Measurements from ENCODE around the gene ENTR1.

The ENTR1 gene

DNA sequence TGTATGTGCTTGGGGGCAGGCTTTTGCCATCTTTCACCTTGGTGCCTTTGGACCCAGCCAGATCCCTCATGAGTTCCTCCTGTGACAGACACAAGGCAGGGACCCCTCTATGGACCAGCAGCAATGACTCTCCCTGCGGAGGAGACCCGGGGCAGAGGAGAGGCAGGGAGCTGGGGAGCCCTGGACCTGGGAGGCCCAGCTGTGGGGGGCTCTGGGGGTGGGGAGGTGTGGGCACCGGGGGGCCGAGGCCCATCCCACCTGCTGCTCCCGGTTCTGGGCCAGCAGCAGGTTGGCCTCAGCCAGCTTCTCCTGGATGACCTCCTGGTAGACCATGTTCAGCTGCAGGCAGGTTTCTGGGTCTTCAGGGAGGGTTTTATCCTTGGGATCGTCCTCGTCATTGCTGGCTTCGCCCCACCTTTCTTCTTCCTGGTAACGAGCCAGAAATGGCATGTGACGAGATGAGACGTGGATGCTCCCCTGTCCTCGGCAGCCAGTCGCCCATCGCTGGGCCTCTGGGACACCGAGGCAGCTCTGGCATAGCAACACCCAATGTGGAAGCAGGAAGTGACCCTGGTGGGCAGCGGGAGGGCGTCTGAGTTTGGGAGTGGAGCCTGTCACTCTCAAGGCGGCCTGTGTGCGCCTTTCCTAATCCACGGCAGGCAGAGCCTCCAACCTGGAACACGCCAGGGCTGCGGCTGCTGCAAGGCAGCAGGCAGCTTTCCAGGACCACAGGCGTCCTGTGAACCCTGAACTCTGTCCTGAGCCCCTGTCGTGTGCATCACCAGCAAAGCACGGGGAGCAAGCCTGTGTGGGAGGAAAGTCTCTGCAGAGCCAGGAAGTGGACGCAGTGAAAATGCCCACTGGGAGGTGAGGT is 14.8 kb downstream of the ENTR1 start:
- no peak for DNase-seq

DNA sequence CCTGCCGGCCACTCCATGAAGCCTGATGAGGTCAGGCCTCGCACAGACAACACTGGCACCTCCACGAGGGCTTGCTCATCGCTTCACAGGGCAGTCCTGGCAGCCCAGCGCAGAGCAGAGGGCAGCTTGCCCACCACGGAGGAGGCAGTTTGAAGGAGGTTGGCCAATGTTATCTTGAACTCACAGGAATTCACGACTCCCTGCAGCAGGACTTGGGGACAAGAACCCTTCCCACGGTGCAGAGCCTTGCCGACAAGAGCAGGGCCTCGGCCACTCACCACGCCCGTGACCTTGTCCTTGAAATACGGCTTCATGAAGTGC is 15.4 kb downstream of the ENTR1 start:
- no peak for DNase-seq

DNA sequence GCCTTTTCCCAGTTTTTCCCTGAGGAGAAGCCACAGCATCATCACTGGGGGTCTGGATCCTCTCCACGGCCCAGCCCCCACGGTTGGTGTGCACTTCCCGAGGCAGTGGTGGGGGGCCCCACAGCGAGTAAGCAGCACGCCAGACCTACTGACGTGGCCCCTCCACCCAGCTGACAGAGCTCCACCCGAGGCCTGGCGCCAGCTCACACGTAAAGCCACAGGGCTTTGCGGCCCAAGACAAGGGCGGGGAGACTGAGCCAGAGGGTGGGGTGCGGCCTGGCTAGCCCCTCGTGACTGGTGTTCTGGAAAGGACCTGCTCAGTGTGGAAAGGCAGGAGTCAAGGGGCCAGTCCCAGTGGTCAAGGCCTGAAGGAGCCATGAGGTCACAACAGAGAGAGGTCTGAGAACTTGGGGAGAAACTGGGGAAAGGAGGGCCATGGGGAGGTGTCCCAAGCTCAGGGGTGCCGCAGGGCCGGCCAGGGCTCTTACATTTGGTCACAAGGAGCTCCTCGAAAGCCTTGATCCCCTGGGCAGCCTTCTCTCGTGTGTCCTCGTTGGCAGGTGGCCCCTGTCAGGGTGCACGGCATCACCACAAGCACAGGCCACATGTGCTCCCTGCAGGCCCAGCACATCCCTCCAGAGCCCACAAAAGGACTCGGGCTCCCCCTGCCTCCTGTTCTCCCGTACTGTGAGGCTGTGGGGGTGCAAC is 15.9 kb downstream of the ENTR1 start:
- no peak for DNase-seq

DNA sequence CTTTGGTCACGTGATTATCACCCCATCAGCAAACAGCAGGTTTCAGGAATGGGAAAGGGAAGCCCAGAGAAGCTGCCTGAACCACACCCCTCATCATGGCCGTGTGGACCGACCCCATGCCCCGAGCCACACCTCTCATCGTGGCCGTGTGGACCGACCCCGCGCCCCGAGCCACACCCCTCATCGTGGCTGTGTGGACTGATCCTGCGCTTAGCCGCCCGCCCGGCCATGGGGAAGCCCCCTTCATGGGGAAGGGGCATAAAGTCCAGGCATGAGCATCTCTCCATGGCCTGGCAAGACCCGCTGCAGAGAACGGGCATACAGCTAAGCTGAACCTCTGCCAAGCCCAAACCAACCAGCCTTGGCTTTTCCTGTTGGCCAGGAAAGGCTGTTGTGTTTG is 16.9 kb downstream of the ENTR1 start:
- no peak for DNase-seq

DNA sequence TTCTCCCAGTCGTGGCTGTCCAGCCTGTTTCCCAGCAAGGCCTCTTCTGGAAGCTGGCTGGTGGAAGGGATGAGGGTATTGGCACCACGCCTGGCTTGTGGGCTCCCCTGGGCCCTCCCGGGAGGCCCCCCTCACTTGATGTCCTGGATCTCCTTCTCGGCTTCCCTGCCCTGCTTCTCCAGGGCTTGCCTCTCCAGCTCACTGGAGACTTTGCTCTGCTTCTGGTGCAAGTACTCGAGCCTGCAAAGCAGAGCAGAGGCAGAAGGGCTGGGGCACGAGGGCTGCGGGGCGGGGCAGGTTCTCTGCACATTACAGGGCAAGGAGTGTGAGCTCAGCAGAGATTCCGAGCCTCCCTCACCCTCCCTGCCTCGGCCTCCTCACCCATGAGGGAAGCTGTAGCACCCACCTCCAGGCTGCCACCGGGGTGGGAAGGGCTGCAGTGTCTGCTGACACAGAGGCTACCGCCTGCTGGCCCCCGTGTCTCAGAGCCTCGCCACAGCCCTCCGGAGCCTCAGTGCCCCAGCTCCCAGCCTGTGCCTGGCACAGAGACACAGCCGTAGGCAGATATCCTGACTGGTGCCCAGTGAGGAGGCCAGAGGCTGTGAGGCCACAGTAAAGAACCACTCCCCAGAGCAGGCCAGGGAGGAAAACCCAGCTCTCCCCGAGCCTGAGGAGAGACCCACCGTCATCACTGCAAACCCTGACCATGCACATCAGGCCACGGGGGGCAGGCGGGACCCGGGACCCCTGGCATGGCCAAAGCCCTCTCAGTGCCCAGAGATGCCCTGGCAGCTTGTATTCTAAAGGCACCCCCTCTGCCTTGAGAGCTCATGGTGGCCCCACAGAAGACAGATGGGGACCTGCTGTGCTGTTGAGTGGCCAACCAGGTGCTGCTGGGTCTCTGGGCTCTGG is 17.6 kb downstream of the ENTR1 start:
- DNase-seq, result no peak

DNA sequence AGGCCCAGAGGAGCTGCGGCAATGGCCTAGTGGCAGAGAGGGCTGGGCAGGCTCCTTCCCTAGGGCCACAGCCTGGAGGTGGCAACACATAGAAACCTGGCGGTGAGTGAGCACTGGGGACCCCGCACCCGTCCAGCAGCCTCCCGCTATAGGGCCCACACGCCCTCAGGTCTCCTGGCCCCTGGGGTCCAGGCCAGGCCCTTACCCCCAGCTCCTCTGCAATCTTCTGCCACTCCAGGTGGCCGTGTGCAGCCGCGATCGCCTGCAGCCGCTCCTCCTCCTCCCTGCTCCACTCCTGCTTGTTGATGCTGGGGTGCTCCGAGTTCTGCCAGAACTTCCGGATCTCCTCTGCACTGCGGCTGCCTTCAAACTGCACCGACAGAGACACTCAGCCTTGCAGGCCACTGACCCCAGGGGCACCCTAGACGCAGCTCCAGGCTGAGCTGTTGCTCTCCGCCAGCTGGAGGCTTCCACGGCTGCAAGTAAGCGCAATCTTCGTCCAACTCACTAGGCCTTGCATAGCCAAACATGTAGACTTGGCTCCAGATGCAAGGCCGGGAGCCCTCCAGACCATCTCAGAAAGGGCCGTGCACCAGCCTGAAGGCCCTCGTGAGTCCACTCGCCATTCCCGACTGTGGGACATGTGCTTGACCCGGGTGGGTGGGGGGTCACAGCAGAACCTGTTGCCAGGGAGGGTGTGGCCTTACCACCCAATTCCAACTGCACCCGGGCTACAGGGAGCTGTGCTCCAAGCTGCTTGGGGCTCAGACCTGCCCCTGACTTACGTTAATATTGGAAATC is 18.5 kb downstream of the ENTR1 start:
- no peak for DNase-seq

DNA sequence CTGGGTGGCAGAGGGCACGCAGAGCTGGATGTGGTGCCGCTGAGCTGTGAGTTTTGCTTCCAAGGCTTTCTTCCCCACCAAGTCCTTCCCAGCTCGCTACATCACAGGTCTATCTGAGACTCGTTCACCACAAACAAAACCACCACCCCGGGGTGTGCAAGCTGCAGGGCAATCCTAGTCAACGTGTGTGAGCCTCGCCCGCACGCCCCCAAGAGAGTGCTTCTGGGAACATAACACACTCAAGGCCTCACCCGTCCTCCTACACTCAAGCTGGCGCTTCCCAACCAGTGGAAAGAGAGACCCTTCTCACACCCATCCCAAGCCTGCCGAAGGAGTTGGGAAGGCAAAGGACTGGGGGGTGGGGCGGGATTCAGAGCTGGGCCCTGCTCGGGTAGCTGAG is 21.0 kb downstream of the ENTR1 start:
- no peak for DNase-seq

DNA sequence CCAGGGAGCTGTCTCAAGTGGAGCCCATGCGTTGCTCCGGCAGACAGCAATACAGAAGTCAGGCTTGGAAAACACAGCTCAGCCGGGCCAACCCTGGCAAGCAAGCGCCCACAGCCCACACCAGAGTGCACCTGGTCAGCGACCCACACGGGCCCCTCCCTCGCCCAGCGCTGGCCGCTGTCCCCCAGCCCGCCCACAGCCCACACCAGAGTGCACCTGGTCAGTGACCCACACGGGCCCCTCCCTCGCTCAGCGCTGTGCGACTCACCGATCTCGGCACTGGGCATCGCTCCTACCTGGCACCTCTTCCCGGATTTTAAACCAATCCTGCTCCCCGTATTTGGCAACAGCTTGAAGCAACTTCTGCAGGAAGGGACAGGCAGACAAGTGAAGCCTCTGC is 23.2 kb downstream of the ENTR1 start:
- DNase-seq, result no peak

DNA sequence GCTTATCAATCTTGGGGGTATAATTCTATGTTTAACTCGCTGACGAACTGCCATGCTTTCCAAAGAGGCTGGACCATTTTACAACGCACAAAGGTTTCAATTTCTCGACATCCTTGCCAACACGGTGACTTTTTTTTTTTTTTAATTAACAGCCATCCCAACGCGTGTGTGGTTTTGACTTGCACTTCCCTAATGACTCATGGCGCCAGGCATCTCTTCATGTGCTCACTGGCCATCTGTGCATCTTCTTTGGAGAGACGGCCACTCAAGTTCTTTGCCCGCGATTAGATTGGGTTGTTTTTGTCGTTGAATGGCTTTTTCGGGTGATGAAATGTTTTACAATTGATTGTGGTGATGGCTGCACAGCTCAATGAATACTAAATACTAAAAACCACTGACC is 24.4 kb downstream of the ENTR1 start:
- no peak for DNase-seq

DNA sequence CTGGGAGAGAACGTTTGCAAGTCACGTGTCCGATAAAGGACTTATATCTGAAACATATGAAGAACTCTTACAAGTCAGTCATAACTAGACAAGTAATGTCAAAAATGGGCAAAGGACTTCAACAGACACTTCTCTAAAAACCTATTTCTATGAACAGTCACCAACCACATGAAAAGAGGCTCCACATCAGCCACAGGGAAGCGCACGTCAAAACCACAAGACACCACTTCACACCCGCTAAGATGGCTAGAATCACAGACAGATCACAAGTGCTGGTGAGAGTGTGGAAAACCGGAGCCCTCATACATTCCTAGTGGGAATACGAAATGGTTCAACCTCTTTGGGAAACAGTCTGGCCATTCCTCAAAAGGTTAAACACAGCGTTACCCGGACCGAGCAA is 25.4 kb downstream of the ENTR1 start:
- DNase-seq, result no peak

DNA sequence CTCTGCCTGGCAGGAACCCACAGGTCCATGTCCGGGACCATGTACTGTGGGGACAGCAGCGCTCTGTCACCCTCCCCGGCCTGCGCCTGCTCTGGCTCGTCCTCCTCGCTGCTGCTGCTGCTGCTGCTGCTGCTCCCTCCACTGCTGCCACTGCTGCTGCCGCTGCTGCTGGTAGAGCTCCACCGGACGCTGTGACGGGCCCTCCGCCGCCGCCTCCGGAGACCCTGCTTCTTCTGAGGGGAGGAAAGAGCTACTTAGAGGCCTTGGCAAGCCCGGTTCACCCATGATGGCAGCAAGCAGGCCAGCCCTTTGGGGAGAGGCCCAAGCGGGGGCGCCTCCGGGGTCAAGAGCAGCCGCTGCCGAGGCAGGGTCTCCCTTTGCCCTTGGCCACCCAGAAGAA is 27.0 kb downstream of the ENTR1 start:
- no peak for DNase-seq

DNA sequence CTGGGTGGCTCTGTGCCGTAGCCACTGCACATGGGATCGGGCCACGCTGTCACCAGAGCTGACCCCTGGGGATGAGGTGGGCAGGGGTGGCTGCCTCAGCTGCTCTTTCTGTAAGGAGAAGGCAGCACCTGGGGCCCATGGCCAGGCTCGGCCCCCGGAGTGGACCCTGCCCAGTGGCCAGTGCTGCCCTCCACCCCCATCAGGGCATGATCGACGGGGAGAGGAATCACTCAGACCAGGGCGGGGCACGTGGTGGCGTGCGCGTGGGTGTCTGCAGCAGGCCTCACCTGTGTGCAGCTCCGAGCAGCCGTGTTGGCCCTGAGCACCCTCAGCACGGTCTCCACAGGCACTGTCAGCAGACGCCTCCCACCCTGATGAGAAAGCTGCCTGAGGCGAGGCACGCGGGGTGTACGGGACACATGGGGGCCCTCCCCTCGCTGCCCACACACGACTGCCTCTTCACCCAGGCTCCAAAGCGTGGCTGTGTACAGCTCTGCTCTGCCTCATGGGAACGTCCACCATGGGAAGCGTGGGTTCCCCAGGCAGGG is 28.4 kb downstream of the ENTR1 start:
- no peak for DNase-seq

DNA sequence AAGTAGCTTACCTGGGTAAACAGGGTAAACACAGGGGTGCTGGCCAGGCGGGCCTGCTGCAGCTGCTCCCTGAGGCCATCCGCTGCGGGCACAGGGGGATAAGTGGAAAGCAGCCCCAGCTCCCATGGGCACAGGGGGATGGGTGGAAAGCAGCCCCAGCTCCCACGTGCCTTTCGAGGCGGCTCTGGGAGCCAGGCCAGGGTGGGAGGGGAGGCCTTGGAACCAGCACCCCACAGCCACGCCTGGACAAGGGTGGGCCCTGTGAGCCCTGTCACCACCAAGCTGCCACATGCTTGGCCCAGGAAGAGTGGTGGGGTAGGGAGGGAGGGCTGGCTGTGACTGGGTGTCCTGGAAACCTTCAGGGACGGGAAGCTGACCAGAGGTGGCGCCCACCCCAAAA is 29.1 kb downstream of the ENTR1 start:
- DNase-seq, result no peak

DNA sequence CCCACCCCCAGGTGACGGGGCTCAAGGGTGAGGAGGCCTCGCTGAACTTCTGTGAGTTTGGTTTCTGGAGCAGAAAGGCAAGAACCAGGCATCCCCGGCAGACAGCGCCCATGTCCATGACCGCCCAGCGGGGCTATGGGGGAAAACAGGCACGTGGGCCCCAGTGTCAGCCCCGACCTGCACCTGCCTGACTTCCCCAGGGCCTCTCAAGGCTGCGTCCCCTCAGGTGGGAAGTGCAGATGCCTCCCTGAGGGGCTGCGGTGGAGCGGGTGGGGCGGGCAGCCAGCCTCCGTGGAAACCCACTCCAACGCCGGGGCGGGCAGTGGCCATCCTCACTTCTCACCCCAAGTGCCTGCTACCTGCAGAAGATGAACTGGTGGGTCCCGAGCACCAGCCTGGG is 30.0 kb downstream of the ENTR1 start:
- no peak for DNase-seq

DNA sequence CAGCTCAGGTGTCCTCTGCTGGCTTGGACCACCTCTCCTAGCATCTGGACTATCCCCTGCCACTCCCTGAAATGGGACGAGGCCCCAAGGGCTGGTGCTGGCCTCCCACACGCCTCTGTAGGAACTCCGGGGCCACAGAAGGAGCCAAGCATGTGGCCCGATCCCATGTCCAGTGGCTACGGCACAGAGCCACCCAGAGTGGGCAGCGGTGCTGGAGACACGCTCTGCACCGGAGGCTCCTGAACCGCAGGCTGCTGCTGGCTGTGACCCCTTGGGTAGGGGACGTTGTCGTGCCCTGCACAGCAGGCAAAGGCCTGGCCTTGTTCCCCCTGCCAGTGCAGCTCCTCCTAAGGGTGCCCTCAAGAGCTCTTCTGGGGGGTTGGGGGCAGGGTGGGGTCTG is 30.5 kb downstream of the ENTR1 start:
- DNase-seq, result no peak

DNA sequence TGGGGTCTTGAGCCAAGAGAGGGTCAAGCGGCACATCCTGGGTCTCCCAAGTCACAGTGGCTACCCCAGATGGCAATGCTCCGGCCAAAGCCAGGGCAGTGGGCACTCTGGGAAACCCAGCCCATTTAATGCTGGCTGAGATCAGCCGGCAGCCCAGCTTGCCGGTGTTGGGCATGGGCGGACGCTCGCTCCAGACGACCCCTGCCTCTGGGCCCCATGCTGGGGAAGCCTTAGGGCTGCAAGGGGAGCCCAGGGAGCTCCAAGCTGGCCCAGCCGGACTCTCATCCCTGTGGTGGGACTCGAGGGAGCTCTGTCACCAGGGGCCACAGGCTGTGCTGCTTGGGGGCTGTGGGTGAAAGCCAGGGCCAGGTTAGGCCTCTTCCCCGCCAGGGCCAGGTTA is 31.0 kb downstream of the ENTR1 start:
- DNase-seq, result no peak

DNA sequence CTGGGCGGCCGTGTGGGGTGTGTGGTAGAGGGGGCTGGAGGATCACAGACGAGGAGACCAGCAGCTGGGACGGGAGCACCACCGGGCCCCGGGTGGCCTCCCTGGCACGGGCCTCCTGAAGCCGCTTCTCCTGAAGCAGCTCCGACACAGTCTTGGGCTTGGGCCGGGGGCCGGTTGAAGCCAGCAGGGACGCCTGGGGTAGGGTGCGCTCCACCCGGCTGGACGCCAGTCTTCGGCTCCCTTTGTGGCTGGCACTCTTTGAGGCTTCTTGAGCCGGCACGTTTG is 31.5 kb downstream of the ENTR1 start:
- DNase-seq, result no peak

DNA sequence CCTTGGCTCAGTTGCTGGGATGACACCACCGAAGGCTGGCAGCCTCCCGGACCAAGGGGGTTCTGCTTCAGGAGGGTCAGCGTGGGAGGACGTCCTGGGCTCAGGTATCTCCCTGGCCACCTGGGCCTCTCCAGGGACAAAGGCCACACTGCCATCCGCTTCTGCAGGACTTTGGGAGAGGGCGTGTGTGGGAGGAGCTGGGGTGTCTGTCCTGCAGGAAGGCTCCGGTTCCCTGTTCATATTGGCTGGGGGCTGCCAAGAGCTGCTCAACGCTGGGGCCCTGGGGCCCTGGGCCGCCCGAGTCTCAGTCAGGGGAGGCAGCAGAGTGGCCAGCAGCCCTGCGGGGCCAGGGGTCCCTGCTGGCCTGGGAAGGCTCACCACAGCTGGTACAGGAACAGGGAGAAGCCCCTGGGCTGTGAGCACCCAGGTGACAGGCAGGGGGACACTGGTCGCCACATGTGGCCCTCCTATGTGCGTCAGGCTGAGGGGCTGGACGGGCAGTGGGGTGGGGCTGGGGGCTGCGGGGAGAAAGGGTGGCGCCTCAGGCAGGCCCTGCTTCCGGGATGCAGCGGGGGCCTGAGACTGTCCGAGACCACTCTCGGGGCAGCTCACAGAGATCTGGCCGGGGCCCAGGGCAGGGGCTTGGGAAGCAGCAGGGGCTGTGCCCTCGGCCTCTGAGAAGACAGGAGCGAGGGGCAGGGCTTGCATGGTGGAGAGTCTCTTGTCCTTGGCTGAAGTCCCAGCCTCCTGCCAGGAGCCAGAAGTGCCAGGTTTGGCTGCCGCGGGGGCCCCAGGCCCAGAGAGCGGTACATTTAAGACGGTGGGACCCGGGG is 32.0 kb downstream of the ENTR1 start:
- DNase-seq, result no peak

DNA sequence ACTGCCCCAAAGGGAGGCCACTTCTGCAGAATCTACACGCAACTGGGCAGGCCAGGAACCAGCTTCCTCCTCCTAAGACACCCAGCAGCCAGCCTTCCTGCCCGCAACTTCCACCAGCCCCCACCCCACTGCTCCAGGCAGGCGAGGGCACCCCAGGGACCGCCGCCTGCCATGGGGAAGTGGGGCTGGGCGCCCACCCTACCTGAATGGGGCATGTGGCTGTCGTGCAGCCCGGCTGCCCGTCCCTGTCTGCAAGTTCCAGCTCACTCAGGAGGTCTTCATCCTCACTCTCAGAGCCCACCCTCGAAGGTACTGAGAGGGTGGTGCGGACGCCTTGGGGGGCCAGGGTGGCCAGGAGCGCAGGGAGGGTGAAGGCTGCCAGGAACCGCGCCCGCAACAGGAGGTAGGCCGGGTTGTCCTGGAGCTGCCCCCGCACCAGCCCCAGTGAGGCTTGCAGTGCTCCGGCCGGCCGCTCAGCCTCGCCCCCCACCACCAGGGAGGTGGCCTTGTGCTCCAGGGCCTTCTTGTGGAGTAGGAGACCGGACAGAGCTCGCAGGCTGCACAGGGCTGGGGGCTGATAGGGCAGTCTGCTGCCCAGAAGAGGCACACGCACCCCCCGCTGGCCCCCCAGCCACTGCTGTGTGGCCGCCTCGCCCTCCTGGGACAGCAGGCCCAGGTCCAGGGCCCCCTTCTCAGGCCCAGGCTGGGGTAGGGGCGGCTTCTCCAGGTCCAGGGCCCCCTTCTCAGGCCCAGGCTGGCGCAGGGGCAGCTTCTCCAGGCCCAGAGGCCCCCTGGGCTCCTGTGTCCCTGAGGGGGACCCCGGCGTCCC is 32.9 kb downstream of the ENTR1 start:
- no peak for DNase-seq

DNA sequence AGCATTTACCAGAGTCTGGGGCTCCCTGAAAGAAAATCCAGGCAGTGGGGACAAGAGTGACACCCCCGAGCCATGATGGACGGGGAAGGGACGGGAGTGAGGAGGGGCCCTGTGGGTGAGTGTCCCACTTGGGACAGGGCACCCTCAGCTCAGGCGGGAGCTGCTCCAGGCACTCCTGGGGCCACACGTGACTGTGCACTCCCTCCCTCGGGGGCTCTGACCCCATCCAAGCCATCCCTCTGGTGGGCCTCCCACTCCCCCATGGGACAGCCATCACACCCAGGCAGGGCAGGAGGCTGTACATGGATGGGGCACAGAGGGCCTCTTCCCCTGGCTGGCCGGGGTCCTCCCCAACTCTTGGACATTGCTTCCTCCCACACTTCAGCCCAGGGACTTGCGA is 34.0 kb downstream of the ENTR1 start:
- DNase-seq, result no peak

DNA sequence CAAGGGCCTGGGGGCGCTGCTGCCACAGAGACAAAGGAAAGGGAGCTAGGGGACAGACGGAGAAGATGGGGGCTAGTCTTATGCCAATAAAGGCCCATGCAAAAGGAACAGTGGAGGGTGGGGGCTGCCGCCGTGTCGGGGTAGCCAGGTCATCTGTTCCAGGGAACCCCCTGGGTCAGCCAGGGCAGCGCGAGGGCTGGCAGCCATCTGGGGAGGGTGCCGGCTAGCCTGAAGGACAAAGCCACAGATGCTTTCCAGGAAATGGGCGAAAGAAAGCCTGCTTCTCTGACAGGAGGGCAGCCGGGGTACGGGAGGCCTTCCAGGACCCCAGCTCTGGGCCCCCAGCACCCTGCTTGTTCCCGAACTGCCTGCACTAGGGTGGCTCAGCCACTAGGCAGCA is 35.3 kb downstream of the ENTR1 start:
- no peak for DNase-seq

All from SW 1271 (cell line).